Thyroid gland (tissue), 4 donors: ENCODE results near the gene IMPA2.

Experiments
- CTCF ChIP-seq, 6 experiments: fragments of 200-600 bp in 3 of 6; fragments of 450-650 bp in 3 of 6; sonication (generic) in 3 of 6; IDR thresholded peaks; one replicate each; pipeline ENCODE4 v1.5.1; 2016 to 2019; ENCODE audit warnings: antibody characterized with exemption in 6 of 6, mild to moderate bottlenecking in 2 of 6, inconsistent platforms in 1 of 6, moderate library complexity in 1 of 6
- POLR2A ChIP-seq, 2 donors: fragments of 450-650 bp; IDR thresholded peaks; one replicate each; pipeline ENCODE4 v1.6.1; 2017; ENCODE audit warnings: antibody characterized with exemption in 2 of 2, mild to moderate bottlenecking in 2 of 2, moderate library complexity in 1 of 2

DNA sequence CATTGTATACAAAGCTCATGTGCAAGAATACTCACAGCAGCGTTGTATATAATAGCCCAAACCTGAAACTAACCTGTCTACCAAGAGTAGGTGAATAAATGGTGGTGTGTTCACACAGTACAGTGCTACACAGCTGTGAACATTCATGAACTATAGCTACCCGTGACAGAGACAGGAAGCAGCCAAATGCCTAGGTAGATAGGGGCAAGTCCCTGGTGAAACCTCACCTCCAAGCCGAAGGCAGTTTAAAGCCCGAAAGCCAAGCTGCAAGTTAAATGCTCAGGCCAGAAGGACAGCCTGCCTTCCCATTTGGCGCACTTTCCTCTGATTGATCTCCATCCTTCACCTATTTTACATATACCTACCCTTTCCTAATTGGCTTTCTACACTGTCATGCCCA is 36.5 kb upstream of the IMPA2 start:
- no peak for TF ChIP-seq CTCF (IDR thresholded peaks at IDR 0.05)
- TF ChIP-seq POLR2A (IDR thresholded peaks at IDR 0.05) = no peak
